ENCODE results near the gene DISP3.

The DISP3 gene

GRCh38 chr1:11462224-11462923 is 16.6 kb upstream of the DISP3 start:
- DNase-seq: no peak

GRCh38 chr1:11463177-11463576 is 15.8 kb upstream of the DISP3 start:
- DNase-seq: no peak

- DNase-seq: no peak
Observed at GRCh38 chr1:11465307-11465706, 13.6 kb upstream of the DISP3 start.

GRCh38 chr1:11466416-11466815 is 12.5 kb upstream of the DISP3 start:
- no peak for DNase-seq

GRCh38 chr1:11468878-11469277 is 10.1 kb upstream of the DISP3 start:
- DNase-seq: no peak

- DNase-seq: no peak
Observed at GRCh38 chr1:11470912-11471311, 8.0 kb upstream of the DISP3 start.

- DNase-seq: no peak
Observed at GRCh38 chr1:11471473-11471872, 7.5 kb upstream of the DISP3 start.

- DNase-seq: no peak
Observed at GRCh38 chr1:11472284-11472683, 6.7 kb upstream of the DISP3 start.

- no peak for DNase-seq
Observed at GRCh38 chr1:11472741-11473140, 6.2 kb upstream of the DISP3 start.

- no peak for DNase-seq
Observed at GRCh38 chr1:11473491-11474034, 5.4 kb upstream of the DISP3 start.

- DNase-seq: no peak
Observed at GRCh38 chr1:11474826-11475225, 4.1 kb upstream of the DISP3 start.

GRCh38 chr1:11475748-11476147 is 3.2 kb upstream of the DISP3 start:
- no peak for DNase-seq

GRCh38 chr1:11479375-11479979 is 522 bp downstream of the DISP3 start:
- no peak for DNase-seq

GRCh38 chr1:11481019-11481418 is 2.1 kb downstream of the DISP3 start:
- DNase-seq: no peak

GRCh38 chr1:11482198-11482597 is 3.2 kb downstream of the DISP3 start:
- DNase-seq: no peak

GRCh38 chr1:11482701-11483479 is 3.9 kb downstream of the DISP3 start:
- DNase-seq: no peak

- DNase-seq: no peak
Observed at GRCh38 chr1:11483581-11484320, 4.8 kb downstream of the DISP3 start.

GRCh38 chr1:11484321-11484655 is 5.3 kb downstream of the DISP3 start:
- DNase-seq: peak; percentile 40

GRCh38 chr1:11485191-11485590 is 6.2 kb downstream of the DISP3 start:
- DNase-seq: no peak

- DNase-seq: no peak
Observed at GRCh38 chr1:11486231-11487009, 7.5 kb downstream of the DISP3 start.

- DNase-seq: no peak
Observed at GRCh38 chr1:11487196-11487751, 8.3 kb downstream of the DISP3 start.

- DNase-seq: no peak
Observed at GRCh38 chr1:11488201-11488770, 9.3 kb downstream of the DISP3 start.
